GM21825 (cell line): ENCODE results near the gene NPIPB6.

ENCODE experiments used
- ATAC-seq: cut with Tn5 transposase; IDR thresholded peaks from one replicate; pipeline ENCODE4 v1.9.1; 2021; ENCODE audit warnings: mild to moderate bottlenecking, moderate library complexity; ENCODE audit not compliant: unreplicated experiment

Gene NPIPB6

DNA sequence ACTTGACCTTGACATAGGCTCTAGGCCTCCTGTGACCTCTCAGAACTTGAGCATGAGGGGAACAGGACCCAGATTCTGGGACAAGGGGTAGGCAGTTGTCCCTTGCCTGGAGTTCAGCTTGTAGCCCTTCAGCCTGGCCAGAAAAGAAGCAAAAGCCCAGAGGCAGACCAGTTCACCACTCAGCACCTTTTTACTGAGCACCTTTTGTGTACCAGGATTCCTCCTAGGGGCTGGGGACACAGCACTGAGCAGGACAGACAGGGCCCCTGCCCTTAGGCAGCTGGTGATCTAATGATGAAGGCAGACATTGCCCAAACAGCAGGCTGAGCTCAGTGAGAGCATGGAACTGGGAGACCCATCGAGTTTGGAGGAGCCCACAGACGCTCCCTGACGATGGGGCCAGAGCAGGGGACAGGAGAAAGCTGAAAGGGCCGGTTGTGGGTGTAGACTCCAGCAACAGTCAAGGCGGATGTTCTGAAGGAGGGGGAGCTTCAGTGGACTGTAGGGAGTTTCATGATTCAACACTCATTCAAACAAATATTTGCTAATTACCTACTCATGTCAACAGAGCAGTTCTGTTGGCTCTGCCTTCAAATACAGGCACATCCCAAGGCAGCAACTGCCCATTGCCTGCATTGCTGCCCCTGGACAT, 38.9 kb downstream of the NPIPB6 start:
- no peak for ATAC-seq

DNA sequence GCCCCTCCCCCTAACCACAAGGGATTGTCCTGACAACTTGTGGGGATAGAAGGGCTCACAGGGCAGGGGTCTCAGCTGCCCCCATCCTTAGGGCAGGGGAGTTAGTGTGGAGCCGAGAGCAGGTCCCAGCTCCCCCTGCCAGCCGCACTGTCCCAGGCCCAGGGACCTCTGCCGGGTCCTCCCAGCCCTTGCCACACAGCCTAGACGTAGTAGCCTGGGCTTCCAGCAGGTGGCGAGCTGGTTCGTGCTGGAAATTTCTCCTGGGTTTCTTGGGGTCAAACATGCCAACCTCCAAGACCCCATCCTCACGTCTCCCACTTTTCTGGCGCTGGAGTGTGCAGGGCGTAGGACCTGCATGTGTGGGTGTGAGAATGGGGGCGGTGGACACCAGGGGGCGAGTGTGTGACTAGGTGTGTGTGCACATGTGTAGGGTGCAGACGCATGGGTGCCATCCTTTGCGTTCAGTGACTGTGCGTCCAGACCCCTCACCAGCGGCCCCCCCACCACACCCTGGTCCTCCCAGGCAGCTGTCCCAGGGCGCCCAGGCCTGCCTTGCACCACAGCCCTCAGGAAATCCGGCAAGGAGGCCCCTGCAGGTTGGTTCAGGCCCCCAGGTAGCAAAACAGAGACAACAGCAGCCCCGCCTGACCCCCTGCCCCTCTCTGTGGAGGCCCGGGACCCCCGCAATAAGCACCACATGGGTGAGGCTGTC, 41.5 kb downstream of the NPIPB6 start:
- no peak for ATAC-seq

DNA sequence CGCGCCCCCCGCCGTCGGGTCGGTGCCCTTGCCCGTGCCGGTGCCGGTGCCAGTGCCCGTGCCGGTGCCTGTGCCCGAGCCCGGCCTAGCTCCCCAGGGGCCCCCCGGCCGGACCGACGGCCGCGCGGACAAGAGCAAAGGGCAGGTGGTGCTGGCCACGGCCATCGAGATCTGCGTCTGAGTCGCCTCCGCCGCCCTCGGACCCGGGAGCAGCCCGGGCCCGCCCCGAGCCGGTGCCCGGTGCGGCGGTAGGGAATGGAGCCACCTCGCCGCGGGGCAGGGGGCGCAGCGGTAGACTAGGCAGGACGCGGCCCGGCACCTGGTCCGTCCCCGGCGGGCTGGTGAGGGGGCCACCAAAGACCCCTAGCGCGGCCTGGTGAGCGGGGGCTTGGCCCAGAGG, 42.6 kb downstream of the NPIPB6 start:
- ATAC-seq = no peak

DNA sequence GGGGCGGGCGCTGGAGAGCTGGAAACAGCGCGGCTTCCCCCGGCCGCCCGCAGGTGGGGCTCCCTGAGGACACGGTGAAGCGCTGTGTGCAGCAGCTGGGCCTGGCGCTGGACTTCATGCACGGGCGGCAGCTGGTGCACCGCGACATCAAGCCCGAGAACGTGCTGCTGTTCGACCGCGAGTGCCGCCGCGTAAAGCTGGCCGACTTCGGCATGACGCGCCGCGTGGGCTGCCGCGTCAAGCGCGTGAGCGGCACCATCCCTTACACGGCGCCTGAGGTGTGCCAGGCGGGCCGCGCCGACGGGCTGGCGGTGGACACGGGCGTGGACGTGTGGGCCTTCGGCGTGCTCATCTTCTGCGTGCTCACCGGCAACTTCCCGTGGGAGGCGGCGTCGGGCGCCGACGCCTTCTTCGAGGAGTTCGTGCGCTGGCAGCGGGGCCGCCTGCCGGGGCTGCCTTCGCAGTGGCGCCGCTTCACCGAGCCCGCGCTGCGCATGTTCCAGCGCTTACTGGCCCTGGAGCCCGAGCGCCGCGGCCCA, 43.2 kb downstream of the NPIPB6 start:
- ATAC-seq = no peak

DNA sequence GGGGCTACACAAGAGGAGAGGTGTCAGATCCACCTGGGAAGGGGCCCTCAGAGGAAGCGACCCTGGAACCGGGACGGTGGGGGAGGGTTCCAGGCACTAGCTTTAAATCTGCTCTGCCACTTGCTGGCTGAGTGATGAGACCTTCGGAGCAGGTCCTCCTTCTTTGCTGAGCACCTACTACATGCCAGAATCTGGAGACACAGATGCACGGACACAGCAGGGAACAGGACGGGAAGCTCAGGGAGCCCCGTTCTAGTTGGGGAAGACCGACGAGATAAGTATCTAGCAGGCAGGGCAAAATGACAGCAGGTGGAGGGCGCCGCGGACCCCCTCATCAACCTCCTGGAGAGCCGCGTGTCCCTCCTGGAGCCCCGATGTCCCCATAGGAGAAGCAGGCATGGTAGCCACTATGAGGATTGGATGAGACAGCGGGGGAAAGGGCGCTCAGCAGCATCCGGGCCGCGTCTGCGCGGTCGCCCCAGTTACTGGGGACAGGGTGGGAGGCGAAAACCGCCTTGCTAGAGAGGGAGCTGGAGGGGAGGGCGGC, 43.8 kb downstream of the NPIPB6 start:
- no peak for ATAC-seq

DNA sequence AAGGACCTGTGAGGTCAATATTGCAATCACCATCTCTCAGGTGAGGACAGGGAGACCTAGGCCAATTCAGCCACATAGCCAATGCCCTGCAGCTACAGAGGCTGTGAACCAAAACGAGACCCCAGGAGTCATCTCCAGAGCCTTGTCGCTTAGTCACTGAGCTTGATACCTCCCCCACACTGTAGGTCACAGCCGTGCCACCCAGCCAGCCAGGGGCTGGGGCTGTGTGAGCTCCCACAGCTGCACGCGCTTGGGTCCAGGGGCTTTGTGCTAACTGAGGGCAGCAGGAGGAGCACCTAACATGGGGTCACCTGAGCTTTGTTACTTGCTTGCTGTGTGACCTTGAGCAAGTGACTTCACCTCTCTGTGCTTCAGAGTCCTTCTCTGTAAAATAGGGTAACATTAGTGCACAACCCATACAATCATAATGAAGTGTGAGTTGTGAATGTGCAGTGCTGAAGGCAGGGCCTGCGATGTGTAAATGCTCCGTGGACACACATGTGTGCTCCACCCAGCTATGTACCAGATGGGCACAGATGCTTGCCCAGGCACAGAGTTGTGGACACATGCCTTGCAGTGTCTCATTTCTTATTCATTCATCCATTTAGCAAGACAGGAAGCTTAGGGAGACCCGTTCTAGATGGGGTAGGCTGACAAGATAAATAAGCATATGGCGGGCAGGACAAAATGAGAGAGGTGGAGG, 45.1 kb downstream of the NPIPB6 start:
- no peak for ATAC-seq

DNA sequence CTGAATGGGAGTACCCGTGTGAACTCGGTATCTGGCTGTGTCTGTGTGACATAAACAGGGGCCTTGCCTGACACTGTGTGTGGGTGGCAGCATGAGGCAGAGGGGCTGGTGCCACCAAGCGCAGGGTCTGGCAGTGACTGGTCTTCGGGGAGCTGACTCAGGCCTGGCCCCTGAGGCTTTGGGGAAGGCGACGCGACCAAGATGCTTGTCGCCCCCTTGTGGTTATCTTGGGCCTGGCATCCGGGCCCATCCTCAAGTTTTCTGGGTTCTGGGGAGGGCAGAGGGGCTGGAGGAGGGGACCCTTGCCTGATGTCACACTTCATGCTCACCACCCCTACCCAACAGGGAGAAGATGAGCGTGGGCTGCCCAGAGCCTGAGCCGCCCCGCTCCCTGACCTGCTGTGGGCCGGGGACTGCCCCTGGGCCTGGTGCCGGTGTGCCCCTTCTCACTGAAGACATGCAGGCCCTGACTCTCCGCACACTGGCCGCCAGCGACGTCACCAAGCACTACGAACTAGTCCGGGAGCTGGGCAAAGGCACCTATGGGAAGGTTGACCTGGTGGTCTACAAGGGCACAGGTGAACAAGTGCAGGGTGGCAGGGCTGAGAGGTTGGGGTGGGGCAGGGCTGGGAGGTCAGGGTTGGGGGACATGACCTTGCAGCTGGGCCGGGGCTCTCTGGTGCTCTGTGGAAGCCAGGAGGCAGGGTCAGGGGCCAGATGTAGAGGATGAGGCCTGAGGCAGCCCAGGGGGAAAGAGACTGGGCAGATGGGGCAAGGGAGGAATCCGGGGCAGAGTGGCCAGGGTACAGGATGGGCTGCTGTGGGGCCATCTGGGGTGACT, 46.0 kb downstream of the NPIPB6 start:
- ATAC-seq = no peak

DNA sequence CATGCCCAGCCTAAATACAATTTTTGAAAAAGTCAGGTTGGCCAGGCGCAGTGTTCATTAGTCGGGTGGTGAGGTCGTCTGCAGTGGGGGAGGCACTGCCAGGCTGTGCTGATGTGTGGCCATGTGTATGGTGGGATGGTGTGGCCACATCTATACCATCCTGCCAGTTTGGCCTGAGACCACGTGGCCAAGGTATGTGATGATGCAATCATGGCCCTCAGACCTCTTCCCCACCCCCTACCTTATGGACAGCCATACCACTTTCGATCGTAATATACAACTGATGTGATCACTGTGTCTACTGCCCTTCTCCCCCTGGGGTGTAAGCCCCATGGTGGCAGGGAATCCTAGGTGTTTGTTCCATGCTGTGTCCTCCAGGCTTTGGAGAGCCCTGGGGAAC, 47.3 kb downstream of the NPIPB6 start:
- no peak for ATAC-seq

DNA sequence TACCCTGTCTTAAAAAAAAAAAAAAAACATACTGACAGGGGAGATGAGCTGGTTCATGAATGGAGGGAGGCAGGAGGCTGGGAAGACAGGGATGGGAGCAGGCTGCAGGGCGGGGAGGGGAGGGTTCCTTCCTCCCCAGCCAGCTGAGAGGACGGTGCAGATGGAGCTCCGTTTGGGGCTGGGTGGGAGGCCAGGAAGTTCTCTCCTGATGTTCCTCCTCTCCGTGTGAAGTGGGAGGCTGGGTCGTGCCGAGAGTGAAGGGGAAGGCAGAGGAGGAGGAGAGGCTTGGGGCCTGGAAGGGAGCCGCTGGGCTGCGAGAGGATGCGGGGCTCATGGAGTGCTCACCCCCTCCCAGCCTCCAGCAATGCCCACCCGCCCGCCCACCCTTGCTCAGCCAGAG, 49.7 kb downstream of the NPIPB6 start:
- no peak for ATAC-seq

DNA sequence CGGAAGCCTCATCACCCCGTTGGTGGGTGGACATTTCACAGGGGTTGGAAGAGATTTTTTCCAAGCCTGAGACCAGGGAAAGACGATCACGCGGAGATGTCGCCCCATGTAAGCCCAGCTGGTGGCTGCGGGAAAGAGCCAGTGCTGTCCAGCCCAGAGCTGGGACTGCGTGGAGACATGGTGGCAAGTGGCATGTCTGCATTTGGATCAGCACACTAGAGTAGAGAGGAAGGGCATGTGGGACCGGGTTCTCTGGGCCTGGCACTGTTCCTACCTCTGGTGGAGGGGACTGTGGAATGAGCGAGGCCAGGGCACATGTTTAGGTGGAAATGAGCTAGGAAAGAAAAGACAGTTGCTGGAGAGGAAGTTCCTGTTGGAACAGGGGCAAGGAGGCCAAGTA, 51.0 kb downstream of the NPIPB6 start:
- ATAC-seq = no peak

DNA sequence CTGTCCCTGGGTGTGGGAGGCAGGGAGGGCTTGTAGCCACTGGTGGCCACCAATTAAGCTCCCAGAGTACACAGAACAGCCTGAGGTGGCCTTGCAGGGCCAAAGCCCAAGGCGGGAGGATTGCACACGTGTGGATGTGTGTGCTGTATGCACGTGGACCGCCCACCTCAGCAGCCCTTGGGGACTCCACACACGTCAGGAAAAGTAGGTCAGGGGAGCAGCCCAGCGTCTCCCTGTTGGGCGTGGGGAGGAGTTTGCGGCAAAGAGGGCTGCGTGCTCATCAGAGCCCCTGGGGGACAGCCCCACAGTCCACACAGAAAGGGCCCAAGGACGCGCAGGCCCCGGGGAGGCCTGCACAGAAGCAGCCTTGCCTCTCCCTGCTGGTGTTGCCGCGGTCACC, 51.4 kb downstream of the NPIPB6 start:
- no peak for ATAC-seq

DNA sequence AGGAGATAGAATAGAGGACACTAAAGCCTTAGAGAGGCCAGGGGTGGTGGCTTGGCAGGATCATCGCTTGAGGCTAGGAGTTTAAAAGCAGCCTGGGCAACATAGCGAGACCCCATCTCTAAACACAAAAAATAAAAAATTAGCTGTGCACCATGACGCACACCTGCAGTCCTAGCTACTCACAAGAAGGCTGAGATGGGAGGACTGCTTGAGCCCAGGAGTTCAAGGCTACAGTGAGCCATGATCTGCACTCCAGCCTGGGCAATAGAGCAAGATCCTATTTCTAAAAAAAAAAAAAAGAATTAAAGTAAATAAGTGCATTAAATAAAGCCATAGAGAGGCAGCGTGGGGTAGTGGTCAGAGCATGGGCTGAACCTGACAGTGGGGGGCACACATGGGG, 51.9 kb downstream of the NPIPB6 start:
- ATAC-seq = no peak

DNA sequence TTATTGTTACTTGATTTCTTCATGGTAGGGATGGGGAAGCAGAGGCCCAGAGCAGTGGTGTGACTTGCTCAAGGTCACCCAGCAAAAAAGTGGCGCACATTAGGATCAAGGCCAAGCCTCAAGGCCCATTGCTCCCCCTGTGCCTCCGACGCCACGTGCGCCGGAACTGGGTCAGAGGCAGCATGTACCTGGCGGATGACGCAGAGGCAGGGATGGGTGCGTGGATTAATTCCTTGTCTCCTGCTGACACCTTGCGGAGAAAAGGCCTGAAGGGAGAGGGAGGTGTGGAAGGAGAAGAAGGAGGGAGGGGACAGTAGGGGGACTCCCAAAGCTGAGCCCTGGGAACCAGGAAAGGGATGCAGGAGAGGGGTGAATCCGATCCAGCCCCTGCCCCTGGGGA, 52.5 kb downstream of the NPIPB6 start:
- no peak for ATAC-seq

DNA sequence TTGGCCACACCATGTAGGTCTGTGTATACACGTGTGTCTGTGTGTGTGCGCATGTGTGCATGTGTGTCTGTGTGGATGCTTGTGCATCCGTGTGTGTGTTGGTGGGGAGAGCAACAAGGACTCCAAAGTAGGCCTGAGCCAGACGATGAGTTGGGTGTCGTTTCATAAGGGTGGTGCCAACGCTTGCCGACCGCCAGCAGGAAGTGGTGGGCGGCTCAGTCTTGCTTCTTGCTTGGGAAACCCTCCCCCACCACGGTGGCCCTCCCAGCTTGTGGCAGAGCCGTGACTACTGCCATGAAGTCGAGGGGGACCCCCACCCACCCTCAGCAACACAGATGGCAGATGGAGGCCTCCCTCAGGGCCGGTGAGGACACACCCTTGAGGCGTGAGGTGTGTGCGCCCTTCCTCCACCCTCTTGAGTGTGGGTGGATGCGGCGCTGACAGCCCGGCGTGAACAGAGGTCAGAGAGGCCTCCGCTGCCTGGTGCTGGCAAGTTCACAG, 53.4 kb downstream of the NPIPB6 start:
- no peak for ATAC-seq

DNA sequence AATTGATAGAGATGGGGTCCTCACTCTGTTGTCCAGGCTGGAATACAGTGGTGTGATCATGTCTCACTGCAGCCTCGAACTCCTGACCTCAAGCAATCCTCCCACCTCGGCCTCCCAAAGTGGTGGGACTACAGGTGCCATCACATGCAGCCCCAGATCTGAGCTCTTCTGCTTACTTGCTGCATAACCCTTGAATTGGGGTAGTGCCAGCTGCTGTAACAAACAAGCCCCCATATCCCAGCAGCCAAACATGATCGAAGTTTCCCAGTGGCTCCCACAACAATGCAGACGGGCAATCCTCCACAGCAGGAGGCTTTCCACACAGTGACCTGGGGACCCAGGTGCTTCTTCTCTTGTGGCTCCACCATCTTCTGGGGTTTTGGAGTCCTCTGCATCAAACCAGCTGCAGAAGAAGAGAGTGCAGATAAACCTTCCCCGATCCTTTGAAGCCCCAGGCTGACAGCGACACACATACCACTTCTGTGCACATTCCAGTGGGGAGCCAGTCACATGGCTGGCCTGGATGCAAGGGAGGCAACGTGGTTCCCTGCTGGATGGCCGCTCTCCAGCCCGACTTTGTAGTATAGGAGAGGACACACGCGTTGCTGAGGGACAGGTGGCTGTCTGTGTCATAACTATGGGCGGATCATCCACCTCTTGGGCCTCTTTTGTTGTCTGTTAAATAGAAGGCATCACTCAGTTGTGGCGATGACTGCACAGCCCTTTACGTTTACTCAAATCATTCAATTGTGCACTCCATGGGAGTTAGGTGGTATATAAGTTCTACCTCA, 54.3 kb downstream of the NPIPB6 start:
- ATAC-seq = no peak

DNA sequence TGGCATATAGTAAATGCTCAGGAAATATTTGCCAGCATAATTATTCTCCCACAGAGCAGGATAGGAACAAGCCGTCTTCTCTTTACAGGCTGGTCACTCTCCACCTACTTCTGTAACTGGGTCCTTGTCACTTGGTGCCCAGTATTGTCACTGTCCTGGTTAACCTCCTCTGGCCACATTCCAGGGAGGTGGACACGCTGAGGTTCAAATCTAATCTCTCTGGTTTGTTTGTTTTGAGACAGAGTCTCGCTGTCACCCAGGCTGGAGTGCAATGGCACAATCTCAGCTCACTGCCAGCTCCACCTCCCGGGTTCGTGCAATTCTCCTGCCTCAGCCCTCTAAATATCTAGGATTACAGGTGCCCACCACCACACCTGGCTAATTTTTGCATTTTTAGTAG, 55.4 kb downstream of the NPIPB6 start:
- ATAC-seq = no peak

DNA sequence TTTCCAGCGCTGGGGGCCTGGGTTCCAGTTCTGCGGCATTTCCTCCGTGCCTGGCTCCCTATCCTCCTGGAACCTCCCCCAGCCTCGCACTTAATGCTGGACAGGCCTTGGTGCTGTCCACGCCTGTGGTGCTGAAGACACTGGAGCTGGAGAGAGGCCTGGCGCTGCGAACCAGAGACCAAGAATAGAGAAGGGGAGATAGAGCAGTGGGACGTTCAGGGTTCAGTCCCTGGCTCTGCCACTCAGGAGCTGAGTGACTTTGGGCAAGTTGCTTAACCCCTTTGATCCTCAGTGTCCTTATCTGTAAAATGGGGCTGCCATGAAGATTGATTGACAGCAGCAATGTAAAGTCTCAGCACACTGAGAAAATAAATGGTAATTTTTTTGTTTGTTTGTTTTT, 59.1 kb downstream of the NPIPB6 start:
- no peak for ATAC-seq

DNA sequence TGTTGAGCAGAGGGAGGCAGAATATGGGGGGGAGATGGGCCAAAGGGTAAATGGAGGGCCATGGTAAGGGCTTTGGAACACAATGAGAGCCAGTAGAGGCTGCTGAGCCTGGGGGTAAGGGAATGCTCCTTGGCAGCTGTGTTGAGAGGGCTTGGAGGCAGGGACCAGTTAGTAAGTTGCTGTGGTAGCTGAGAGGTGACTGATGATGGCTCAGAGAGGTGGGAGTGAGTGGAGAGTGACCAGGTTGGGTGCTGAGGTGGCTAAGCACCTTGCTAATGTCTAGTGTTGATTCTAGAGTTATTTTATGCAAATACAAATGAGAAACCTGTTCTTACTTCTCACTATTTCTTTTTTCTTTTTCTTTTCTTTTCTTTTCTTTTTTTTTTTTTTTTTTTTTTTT, 60.2 kb downstream of the NPIPB6 start:
- ATAC-seq = no peak

DNA sequence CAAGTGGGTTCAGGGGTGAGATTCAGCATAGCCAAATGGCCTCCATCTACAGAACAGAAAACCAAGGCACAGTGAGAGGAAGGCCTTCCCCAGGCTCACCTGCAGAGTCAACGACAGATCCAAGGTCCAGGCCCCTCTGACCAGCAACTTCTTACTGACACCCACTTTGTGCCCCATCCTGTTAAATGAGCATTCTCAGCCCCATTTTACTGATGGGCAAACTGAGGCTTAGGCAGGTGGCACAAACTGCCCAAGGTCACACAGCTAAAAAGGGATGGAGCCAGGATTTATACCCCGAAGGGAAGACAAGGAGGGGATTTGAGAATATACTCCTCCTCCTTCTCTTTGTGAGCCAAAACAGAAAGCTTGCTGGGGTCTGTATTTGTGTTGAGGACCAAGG, 61.7 kb downstream of the NPIPB6 start:
- no peak for ATAC-seq

DNA sequence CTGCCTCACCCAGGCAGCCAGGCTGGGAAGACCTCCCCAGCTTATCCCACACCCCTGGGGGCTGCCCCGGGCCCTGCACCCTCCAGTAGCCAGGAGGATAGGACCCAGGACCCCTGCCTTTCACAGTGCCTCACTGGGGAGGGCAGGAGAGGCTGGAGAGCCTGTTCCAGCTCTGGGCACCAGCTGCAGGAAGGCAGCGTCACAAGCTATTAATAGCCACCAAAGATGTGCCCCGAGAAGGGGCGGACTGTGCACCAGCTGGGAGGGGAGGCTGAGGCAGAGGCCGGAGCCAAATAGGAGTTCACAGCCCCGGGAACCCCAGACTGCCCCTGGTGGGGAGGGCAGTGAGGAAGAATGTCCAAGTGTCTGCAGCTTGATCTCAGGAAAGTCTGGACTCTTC, 62.2 kb downstream of the NPIPB6 start:
- ATAC-seq = no peak
